ENCODE data around the gene ARHGEF38. TPM values are rescaled to one million over a fixed set of nuclear protein-coding genes. Genes with fewer than 3 reads are reported as not detected.
"Not testable (repeated sequence)": the region's sequence is repeated elsewhere in the genome, so short reads cannot be mapped to it uniquely, and the experiment has no call there.

ARHGEF38 gene
- total RNA-seq, 2 experiments from 2014 or later, result not detected

DNA sequence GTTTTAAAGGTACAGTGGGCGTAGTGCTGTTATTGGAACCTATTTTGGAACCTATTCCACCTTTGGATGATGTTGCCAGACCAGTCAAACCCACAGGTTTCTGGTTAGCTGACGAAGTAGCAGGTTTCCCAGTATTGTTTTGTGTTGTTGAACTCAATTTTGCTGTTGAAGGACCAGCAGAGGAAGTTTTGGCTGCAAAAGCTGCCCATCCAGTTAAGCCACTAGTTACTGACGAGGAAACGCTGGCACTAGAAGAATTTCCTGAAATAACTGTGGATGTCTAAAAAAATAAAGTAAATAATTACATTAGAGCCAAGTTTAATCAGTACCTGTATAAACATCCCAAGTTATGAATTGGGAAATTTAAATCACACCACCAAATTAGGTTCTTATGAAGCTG lies 130.6 kb downstream of the ARHGEF38 start:
- POLR2A ChIA-PET, result no interaction called here
- no peak for ATAC-seq

GRCh38 chr4:105686571-105686970 lies 134.2 kb downstream of the ARHGEF38 start:
- Mint-ChIP-seq H3K36me3 (ENCODE audit: low read depth) (peaks cover 32% of the 10 kb centered on the region), H3K4me3 (no peak overlapping the region), H3K27ac (no peak overlapping the region), H3K9me3 (no peaks in the 10 kb centered on the region), H3K27me3 (no peaks in the 10 kb centered on the region), H3K4me1 (ENCODE audit: low read depth) (no peaks in the 10 kb centered on the region)
- ATAC-seq (no peak), DNase-seq (no peak)
- ChIA-PET CTCF (no interaction called here), POLR2A (interaction anchor here (1.0 kb wide), 1 partner anchor 21 kb away, joined by 5 read pairs; no protein-coding TSS in a partner anchor)
- intact Hi-C loops (cut with micrococcal nuclease), result no loop called here
- TF ChIP-seq, protein P1, sequence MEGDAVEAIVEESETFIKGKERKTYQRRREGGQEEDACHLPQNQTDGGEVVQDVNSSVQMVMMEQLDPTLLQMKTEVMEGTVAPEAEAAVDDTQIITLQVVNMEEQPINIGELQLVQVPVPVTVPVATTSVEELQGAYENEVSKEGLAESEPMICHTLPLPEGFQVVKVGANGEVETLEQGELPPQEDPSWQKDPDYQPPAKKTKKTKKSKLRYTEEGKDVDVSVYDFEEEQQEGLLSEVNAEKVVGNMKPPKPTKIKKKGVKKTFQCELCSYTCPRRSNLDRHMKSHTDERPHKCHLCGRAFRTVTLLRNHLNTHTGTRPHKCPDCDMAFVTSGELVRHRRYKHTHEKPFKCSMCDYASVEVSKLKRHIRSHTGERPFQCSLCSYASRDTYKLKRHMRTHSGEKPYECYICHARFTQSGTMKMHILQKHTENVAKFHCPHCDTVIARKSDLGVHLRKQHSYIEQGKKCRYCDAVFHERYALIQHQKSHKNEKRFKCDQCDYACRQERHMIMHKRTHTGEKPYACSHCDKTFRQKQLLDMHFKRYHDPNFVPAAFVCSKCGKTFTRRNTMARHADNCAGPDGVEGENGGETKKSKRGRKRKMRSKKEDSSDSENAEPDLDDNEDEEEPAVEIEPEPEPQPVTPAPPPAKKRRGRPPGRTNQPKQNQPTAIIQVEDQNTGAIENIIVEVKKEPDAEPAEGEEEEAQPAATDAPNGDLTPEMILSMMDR (IDR thresholded peaks at IDR 0.05), result no peak

More for the DNA sequence above, 130.6 kb downstream of the ARHGEF38 start:
- no peak overlapping the region for H3K4me3 Mint-ChIP-seq
- no peak for DNase-seq
- no peak overlapping the region for H3K27ac Mint-ChIP-seq
- H3K36me3 Mint-ChIP-seq (ENCODE audit: low read depth), result peaks cover 16% of the 10 kb centered on the region
- H3K4me1 Mint-ChIP-seq (ENCODE audit: low read depth), result no peaks in the 10 kb centered on the region
- CTCF ChIA-PET, result no interaction called here
- H3K27me3 Mint-ChIP-seq, result no peaks in the 10 kb centered on the region
- TF ChIP-seq, protein P1 (IDR thresholded peaks at IDR 0.05), result no peak
- intact Hi-C loops (cut with micrococcal nuclease), result no loop called here
- no peaks in the 10 kb centered on the region for H3K9me3 Mint-ChIP-seq

DNA sequence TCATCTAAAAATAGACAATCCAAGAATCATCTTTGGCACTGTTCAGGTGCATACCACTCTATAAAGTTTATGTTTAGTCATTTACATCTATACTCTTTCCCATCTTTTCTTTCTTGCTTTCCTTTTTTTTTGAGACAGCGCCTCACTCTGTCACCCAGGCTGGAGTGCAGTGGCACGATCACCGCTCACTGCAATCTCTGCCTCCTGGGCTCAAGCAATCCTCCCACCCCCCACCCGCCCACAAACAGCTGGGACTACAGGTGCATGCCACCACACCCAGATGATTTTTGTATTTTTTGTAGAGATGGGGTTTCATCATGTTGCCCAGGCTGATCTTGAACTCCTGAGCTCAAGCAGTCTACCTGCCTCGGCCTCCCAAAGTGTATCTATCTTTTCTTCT lies 142.4 kb downstream of the ARHGEF38 start:
- POLR2A ChIA-PET; DNase-seq; H3K4me3 Mint-ChIP-seq; H3K9me3 Mint-ChIP-seq; intact Hi-C loops (cut with micrococcal nuclease); H3K27me3 Mint-ChIP-seq; H3K4me1 Mint-ChIP-seq (ENCODE audit: low read depth); H3K27ac Mint-ChIP-seq; ATAC-seq; CTCF ChIA-PET: not testable (repeated sequence)
- H3K36me3 Mint-ChIP-seq (ENCODE audit: low read depth), result peaks cover 34% of the 10 kb centered on the region

DNA sequence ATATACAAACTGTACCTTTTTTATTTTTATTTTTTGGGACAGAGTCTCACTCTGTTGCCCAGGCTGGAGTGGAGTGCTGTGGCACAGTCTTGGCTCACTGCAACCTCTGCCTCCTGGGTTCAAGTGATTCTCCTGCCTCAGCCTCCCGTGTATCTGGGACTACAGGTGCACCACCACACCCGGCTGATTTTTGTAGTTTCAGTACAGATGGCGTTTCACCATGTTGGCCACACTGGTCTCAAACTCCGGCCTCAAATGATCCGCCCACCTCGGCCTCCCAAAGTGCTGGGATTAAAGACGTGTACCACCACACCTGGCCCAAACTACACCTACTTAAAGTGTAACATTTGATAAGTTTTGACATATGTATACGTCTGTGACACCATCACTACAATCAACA lies 143.4 kb downstream of the ARHGEF38 start:
- H3K27me3 Mint-ChIP-seq; H3K4me3 Mint-ChIP-seq; CTCF ChIA-PET; POLR2A ChIA-PET; H3K9me3 Mint-ChIP-seq; ATAC-seq; H3K4me1 Mint-ChIP-seq (ENCODE audit: low read depth); H3K27ac Mint-ChIP-seq; intact Hi-C loops (cut with micrococcal nuclease); DNase-seq: not testable (repeated sequence)
- peaks cover 27% of the 10 kb centered on the region for H3K36me3 Mint-ChIP-seq (ENCODE audit: low read depth)

GRCh38 chr4:105698607-105699006 lies 146.2 kb downstream of the ARHGEF38 start:
- Mint-ChIP-seq H3K27ac (no peak overlapping the region), H3K4me3 (no peak overlapping the region), H3K36me3 (ENCODE audit: low read depth) (peaks cover 18% of the 10 kb centered on the region), H3K4me1 (ENCODE audit: low read depth) (peaks cover 5% of the 10 kb centered on the region), H3K27me3 (no peaks in the 10 kb centered on the region), H3K9me3 (no peaks in the 10 kb centered on the region)
- ChIA-PET POLR2A (interaction anchor here (0.6 kb wide), 1 partner anchor 85 kb away, joined by 3 read pairs; no protein-coding TSS in a partner anchor), CTCF (no interaction called here)
- intact Hi-C loops (cut with micrococcal nuclease), result no loop called here
- TF ChIP-seq, protein P1 (IDR thresholded peaks at IDR 0.05), result no peak
- DNase-seq, result no peak
- ATAC-seq, result no peak

- Mint-ChIP-seq H3K9me3 (no peaks in the 10 kb centered on the region), H3K27me3 (no peaks in the 10 kb centered on the region), H3K36me3 (ENCODE audit: low read depth) (peaks cover 9% of the 10 kb centered on the region), H3K27ac (peak overlapping the region; percentile 94), H3K4me3 (peak overlapping the region; percentile 96), H3K4me1 (ENCODE audit: low read depth) (peaks cover 23% of the 10 kb centered on the region)
- TF ChIP-seq, protein P1 (IDR thresholded peaks at IDR 0.05), result no peak
- POLR2A ChIA-PET, result interaction anchor here (0.9 to 1.1 kb wide), 3 partner anchors 21 to 235 kb away, joined by 3 to 5 read pairs (median 3); no protein-coding TSS in a partner anchor
- ATAC-seq, result no peak
- intact Hi-C loops (cut with micrococcal nuclease), result no loop called here
- DNase-seq, result no peak
- CTCF ChIA-PET, result interaction anchor here (1.5 kb wide), 1 partner anchor 234 kb away, joined by 5 read pairs; the partner anchor contains the start of gene PPA2
Observed at GRCh38 chr4:105707782-105708180, 155.4 kb downstream of the ARHGEF38 start.

Data from activated CD8-positive, alpha-beta T cell treated with anti-CD3 and anti-CD28 coated beads for 36 hours (primary cell).